DOHH2 (cell line): ENCODE results near the gene GATA2.

Source experiments
- H3F3A ChIP-seq: fragments of 200-600 bp; sonication (generic), shearing (Covaris generic); 2 replicates; pipeline ENCODE4 v1.6.0; 2016; ENCODE audit warnings: antibody characterized with exemption, mild to moderate bottlenecking; ENCODE audit not compliant: control insufficient read depth, insufficient read depth
- H3K27ac ChIP-seq: fragments of 200-600 bp; sonication (generic); 2 replicates; pipeline ENCODE4 v1.5.1; 2014; ENCODE audit warnings: low read depth, mild to moderate bottlenecking, low read length, moderate library complexity
- H3K27me3 ChIP-seq: fragments of 200-600 bp; sonication (generic); 2 replicates; pipeline ENCODE4 v1.6.1; 2014; ENCODE audit warnings: mild to moderate bottlenecking, low read length, mixed read lengths; ENCODE audit not compliant: control insufficient read depth
- H3K36me3 ChIP-seq: fragments of 200-600 bp; sonication (generic); 2 replicates; pipeline ENCODE4 v1.6.1; 2014; ENCODE audit warnings: mild to moderate bottlenecking, low read length, moderate library complexity, mixed read lengths; ENCODE audit not compliant: control insufficient read depth
- H3K4me1 ChIP-seq: fragments of 200-600 bp; sonication (generic); 2 replicates; pipeline ENCODE4 v1.6.1; 2014; ENCODE audit warnings: mild to moderate bottlenecking, low read length, mixed read lengths; ENCODE audit not compliant: control insufficient read depth
- H3K4me2 ChIP-seq: fragments of 200-600 bp; sonication (generic); 2 replicates; pipeline ENCODE4 v1.6.0; 2014; ENCODE audit warnings: mild to moderate bottlenecking, low read length, moderate library complexity
- H3K4me3 ChIP-seq: fragments of 200-600 bp; sonication (generic); 2 replicates; pipeline ENCODE4 v1.5.1; 2014; ENCODE audit warnings: mild to moderate bottlenecking, low read length, mixed read lengths
- H3K79me2 ChIP-seq: fragments of 200-600 bp; sonication (generic); 2 replicates; pipeline ENCODE4 v1.6.1; 2014; ENCODE audit warnings: mild to moderate bottlenecking, low read length, mixed read lengths; ENCODE audit not compliant: control insufficient read depth
- H3K9me2 ChIP-seq: fragments of 200-600 bp; sonication (generic); replicated peaks from 2 replicates; pipeline ENCODE4 v1.6.1; 2014; ENCODE audit warnings: mild to moderate bottlenecking, low read length, mixed read lengths; ENCODE audit not compliant: control insufficient read depth
- H3K9me3 ChIP-seq: fragments of 200-600 bp; sonication (generic); 2 replicates; pipeline ENCODE4 v1.6.1; 2014; ENCODE audit warnings: antibody characterized with exemption, low read length, mixed read lengths; ENCODE audit not compliant: control insufficient read depth, insufficient read depth
- H4K20me1 ChIP-seq: fragments of 200-600 bp; sonication (generic); 2 replicates; pipeline ENCODE4 v1.6.0; 2014; ENCODE audit warnings: low read depth, mild to moderate bottlenecking, antibody characterized with exemption, low read length, moderate library complexity; ENCODE audit not compliant: control insufficient read depth, insufficient read depth
- EZH2phosphoT487 ChIP-seq: fragments of 200-600 bp; sonication (generic); IDR thresholded peaks from 2 replicates; pipeline ENCODE4 v1.6.1; 2017; ENCODE audit warnings: borderline replicate concordance, mild to moderate bottlenecking, antibody characterized with exemption, low read length, moderate library complexity, mixed read lengths
- TF ChIP-seq, protein P1 (sequence below): fragments of 200-600 bp; sonication (generic); IDR thresholded peaks from one replicate; pipeline ENCODE4 v1.5.1; 2014; ENCODE audit warnings: antibody characterized with exemption, mild to moderate bottlenecking, low read depth, low read length; ENCODE audit not compliant: poor library complexity, severe bottlenecking

Gene GATA2

GRCh38 chr3:128469556-128469955 lies 23.4 kb downstream of the GATA2 start:
- TF ChIP-seq EZH2phosphoT487, result no peak
- TF ChIP-seq, protein P1, sequence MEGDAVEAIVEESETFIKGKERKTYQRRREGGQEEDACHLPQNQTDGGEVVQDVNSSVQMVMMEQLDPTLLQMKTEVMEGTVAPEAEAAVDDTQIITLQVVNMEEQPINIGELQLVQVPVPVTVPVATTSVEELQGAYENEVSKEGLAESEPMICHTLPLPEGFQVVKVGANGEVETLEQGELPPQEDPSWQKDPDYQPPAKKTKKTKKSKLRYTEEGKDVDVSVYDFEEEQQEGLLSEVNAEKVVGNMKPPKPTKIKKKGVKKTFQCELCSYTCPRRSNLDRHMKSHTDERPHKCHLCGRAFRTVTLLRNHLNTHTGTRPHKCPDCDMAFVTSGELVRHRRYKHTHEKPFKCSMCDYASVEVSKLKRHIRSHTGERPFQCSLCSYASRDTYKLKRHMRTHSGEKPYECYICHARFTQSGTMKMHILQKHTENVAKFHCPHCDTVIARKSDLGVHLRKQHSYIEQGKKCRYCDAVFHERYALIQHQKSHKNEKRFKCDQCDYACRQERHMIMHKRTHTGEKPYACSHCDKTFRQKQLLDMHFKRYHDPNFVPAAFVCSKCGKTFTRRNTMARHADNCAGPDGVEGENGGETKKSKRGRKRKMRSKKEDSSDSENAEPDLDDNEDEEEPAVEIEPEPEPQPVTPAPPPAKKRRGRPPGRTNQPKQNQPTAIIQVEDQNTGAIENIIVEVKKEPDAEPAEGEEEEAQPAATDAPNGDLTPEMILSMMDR, result no peak
- Histone ChIP-seq H3K9me3 (no peaks in the 10 kb centered on the region), H3K27me3 (0 out of 2 replicates have a peak, but pooled peaks cover 3% of the 10 kb centered on the region), H3K4me2 (no peak overlapping the region), H3F3A (no peaks in the 10 kb centered on the region), H3K9me2 (no peaks in the 10 kb centered on the region), H3K36me3 (no peaks in the 10 kb centered on the region), H4K20me1 (no peaks in the 10 kb centered on the region), H3K79me2 (no peaks in the 10 kb centered on the region), H3K4me3 (no peak overlapping the region), H3K27ac (no peak overlapping the region), H3K4me1 (no peaks in the 10 kb centered on the region)

DNA sequence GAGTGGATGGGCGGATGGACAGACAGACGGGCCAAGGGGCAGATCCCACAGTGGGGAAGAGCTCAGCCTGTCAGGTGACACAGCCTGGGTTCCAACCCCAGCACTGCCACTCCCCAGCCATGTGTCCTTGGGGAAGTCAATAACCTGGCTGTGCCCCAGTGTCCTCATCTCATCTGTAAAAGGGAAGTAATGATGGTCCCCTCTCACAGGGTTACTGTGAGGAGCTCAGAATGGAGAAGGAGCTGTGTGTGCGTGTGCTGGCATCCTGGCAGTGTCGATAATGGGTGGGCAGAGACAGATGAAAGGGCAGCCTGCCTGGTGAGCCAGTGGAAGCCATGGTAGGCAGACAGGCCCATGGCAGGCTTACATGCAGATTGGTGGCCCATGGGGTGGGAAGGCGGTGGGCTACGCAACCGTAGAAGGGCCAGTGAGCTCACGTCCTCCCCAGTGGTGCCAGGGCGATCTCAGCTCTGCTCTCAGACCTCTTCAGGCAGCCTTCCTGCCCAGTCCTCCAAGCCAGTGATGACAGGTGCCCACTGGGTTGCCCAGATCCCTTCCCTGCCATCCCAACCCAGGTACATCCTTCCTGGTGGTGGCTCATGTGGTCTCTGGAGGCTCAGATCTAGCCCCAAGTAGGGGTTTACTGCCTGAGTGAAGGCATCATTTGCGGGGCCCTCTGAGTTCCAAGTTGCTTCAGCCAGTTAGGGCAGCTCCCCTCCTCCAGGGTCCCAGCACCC lies 24.0 kb downstream of the GATA2 start:
- Histone ChIP-seq H4K20me1 (no peaks in the 10 kb centered on the region), H3K4me3 (no peak overlapping the region), H3K27ac (no peak overlapping the region), H3K4me1 (no peaks in the 10 kb centered on the region), H3K9me3 (no peaks in the 10 kb centered on the region), H3K9me2 (no peaks in the 10 kb centered on the region), H3K79me2 (no peaks in the 10 kb centered on the region), H3K27me3 (0 out of 2 replicates have a peak, but pooled peaks cover 3% of the 10 kb centered on the region), H3F3A (no peaks in the 10 kb centered on the region), H3K36me3 (no peaks in the 10 kb centered on the region), H3K4me2 (no peak overlapping the region)
- TF ChIP-seq, protein P1, result no peak
- TF ChIP-seq EZH2phosphoT487, result no peak

GRCh38 chr3:128468285-128468790 lies 24.7 kb downstream of the GATA2 start:
- no peaks in the 10 kb centered on the region for H3F3A ChIP-seq
- no peaks in the 10 kb centered on the region for H3K4me1 ChIP-seq
- no peaks in the 10 kb centered on the region for H3K9me3 ChIP-seq
- no peaks in the 10 kb centered on the region for H3K9me2 ChIP-seq
- no peak overlapping the region for H3K27ac ChIP-seq
- H3K36me3 ChIP-seq, result no peaks in the 10 kb centered on the region
- no peak overlapping the region for H3K4me3 ChIP-seq
- H3K79me2 ChIP-seq, result no peaks in the 10 kb centered on the region
- no peaks in the 10 kb centered on the region for H4K20me1 ChIP-seq
- TF ChIP-seq, protein P1, result no peak
- TF ChIP-seq EZH2phosphoT487, result no peak
- 0 out of 2 replicates have a peak, but pooled peaks cover 3% of the 10 kb centered on the region for H3K27me3 ChIP-seq
- H3K4me2 ChIP-seq, result no peak overlapping the region
